GM12878 (cell line): ENCODE results near the gene GADL1. TPM values are rescaled to one million over a fixed set of nuclear protein-coding genes. Genes with fewer than 3 reads are reported as not detected.

Experiments
- ATAC-seq: fragments of 200-7000 bp; cut with Tn5 transposase; 3 replicates; pipeline ENCODE4 v1.9.1; 2020; ENCODE audit warnings: mild to moderate bottlenecking, moderate library complexity
- BruUV-seq: library from RNA; stranded (reverse); fragments of 400-500 nt; replicated peaks from 2 replicates; lab custom pipeline; 2021; lab: Mats Ljungman, UMichigan
- CTCF ChIA-PET: fragments of 300-600 bp; sonication (Branson Sonifier 250); formaldehyde crosslinking; extraction: SDS; loops from one replicate; lab custom pipeline; 2021; ENCODE audit warnings: inconsistent platforms; lab: Yijun Ruan, JAX
- POLR2A ChIA-PET: fragments of 350-600 bp; formaldehyde crosslinking; extraction: SDS; loops from one replicate; lab custom pipeline; 2021; ENCODE audit warnings: inconsistent platforms; lab: Charles Lee
- RAD21 ChIA-PET: fragments of 300-600 bp; sonication (Branson Sonifier 250); formaldehyde crosslinking; loops from one replicate; lab custom pipeline; 2023; ENCODE audit warnings: antibody characterized with exemption; ENCODE audit not compliant: unreplicated experiment; lab: Charles Lee
- SMC1A ChIA-PET: fragments of 300-600 bp; sonication (Branson Sonifier 250); formaldehyde crosslinking; loops from one replicate; lab custom pipeline; 2023; ENCODE audit not compliant: unreplicated experiment, uncharacterized antibody; lab: Charles Lee
- DNase-seq: peaks from one replicate; pipeline ENCODE4 v3.0.0-alpha.2; 2011; ENCODE audit warnings: low read depth, low spot score
- FAIRE-seq: peaks from 3 replicates; lab custom pipeline; 2011; peaks lifted over from hg19 to GRCh38; lab: Jason Lieb, UNC
- H2AFZ ChIP-seq: 2 replicates; pipeline ENCODE4 v1.6.0; 2011; ENCODE audit warnings: low read depth, low read length, control low read depth; ENCODE audit not compliant: control insufficient read depth
- H3K27ac ChIP-seq: 2 replicates; pipeline ENCODE4 v1.5.1; 2011; ENCODE audit warnings: control low read depth; ENCODE audit not compliant: control insufficient read depth, insufficient read depth
- H3K27me3 ChIP-seq, 2 experiments: replicated peaks in 1 of 2; 2 replicates each; pipeline versions ENCODE4 v1.6.0 to v1.6.1; 2011; ENCODE audit warnings: low read length in 1 of 2; ENCODE audit not compliant: control insufficient read depth in 2 of 2, insufficient read depth in 2 of 2
- H3K36me3 ChIP-seq, 2 experiments: 2 replicates each; pipeline ENCODE4 v1.5.1; 2011; ENCODE audit warnings: low read length in 1 of 2; ENCODE audit not compliant: control insufficient read depth in 2 of 2, insufficient read depth in 2 of 2
- H3K4me1 ChIP-seq: 2 replicates; pipeline ENCODE4 v1.6.1; 2011; ENCODE audit warnings: mild to moderate bottlenecking, low read length, moderate library complexity, mixed read lengths; ENCODE audit not compliant: control insufficient read depth, insufficient read depth
- H3K4me2 ChIP-seq: 2 replicates; pipeline ENCODE4 v1.6.0; 2011; ENCODE audit warnings: control low read depth; ENCODE audit not compliant: control insufficient read depth, insufficient read depth
- H3K4me3 ChIP-seq: fragments of 200-600 bp; sonication (generic); 2 replicates; pipeline ENCODE4 v1.5.1; 2016
- H3K79me2 ChIP-seq: 2 replicates; pipeline ENCODE4 v1.6.0; 2011; ENCODE audit warnings: low read length; ENCODE audit not compliant: control insufficient read depth, insufficient read depth
- H3K9ac ChIP-seq: 2 replicates; pipeline ENCODE4 v1.8.0; 2011; ENCODE audit warnings: low read length, control low read depth, mixed read lengths; ENCODE audit not compliant: control insufficient read depth, insufficient read depth
- H3K9me3 ChIP-seq: replicated peaks from 3 replicates; pipeline ENCODE4 v1.5.1; 2011; ENCODE audit warnings: mild to moderate bottlenecking, low read length; ENCODE audit not compliant: control insufficient read depth, insufficient read depth
- H4K20me1 ChIP-seq: 2 replicates; pipeline ENCODE4 v1.6.0; 2011; ENCODE audit not compliant: control insufficient read depth, insufficient read depth
- ELK1 ChIP-seq: IDR thresholded peaks from 2 replicates; pipeline ENCODE4 v1.6.1; 2012; ENCODE audit warnings: low read depth, low read length, improper control_type of control experiment
- EZH2 ChIP-seq: IDR thresholded peaks from 2 replicates; pipeline ENCODE4 v1.6.1; 2012; ENCODE audit warnings: low read depth, mild to moderate bottlenecking, control low read depth, inconsistent platforms, low read length, borderline replicate concordance; ENCODE audit not compliant: control insufficient read depth
- HCFC1 ChIP-seq: fragments of 150-350 bp; IDR thresholded peaks from 2 replicates; pipeline ENCODE4 v1.6.1; 2014; ENCODE audit warnings: low read length
- KLF5 ChIP-seq: fragments of 450-650 bp; IDR thresholded peaks from 2 replicates; pipeline ENCODE4 v1.6.1; 2014; ENCODE audit warnings: mild to moderate bottlenecking; ENCODE audit not compliant: partially characterized antibody
- MEF2A ChIP-seq: IDR thresholded peaks from 2 replicates; pipeline ENCODE4 v1.6.1; 2011; ENCODE audit warnings: low read depth, mild to moderate bottlenecking, low read length, moderate library complexity; ENCODE audit not compliant: insufficient read depth
- STAT3 ChIP-seq: IDR thresholded peaks from 2 replicates; pipeline ENCODE4 v1.6.1; 2011; ENCODE audit warnings: low read depth, low read length, improper control_type of control experiment
- WRNIP1 ChIP-seq: IDR thresholded peaks from 2 replicates; pipeline ENCODE4 v1.6.1; 2011; ENCODE audit warnings: low read depth, low read length, improper control_type of control experiment, borderline replicate concordance
- WGBS: methylation state at CpG from one replicate; pipeline ENCODE4 v1.1.6; 2016; ENCODE audit warnings: low lambda C conversion rate; ENCODE audit not compliant: insufficient replicate concordance, insufficient coverage; ENCODE audit errors: missing lambda C conversion rate; 5-methylcytosine and 5-hydroxymethylcytosine counted together
- in situ Hi-C: fragments of 300-500 bp; cut with MboI; formaldehyde crosslinking; loops from 9 replicates; pipeline ENCODE4 v1.14.3; 2018; ENCODE audit warnings: mixed read lengths
- intact Hi-C: fragments of 100-400 bp; cut with micrococcal nuclease; formaldehyde crosslinking; loops from one replicate; pipeline ENCODE4 v1.14.2; 2022; ENCODE audit not compliant: unreplicated experiment
- polyA plus RNA-seq, 11 experiments: library from polyadenylated mRNA; depleted of rRNA in 4 of 11; unstranded in 6 of 11; stranded (reverse) in 5 of 11; fragments of >200 nt; fragmentation: Nextera tagmentation in 4 of 11; fragmentation: Illumina TruSeq in 1 of 11; extraction: Ambion mirVana in 4 of 11; extraction: Trizol in 1 of 11; gene quantifications; 1 replicate in 1 of 11; 2 replicates in 10 of 11; pipeline versions ENCODE4 v1.2.1 to v1.2.3, GENCODE V29; 2011 to 2016; ENCODE audit warnings: inconsistent platforms in 2 of 11, missing spikeins in 2 of 11, low read depth in 1 of 11
- total RNA-seq, 4 experiments: library from RNA; depleted of rRNA in 3 of 4; stranded (reverse); fragments of >200 nt in 3 of 4; fragmentation: Illumina TruSeq in 1 of 4; extraction: Trizol in 1 of 4; gene quantifications; 2 replicates each; pipeline versions ENCODE4 v1.2.1 to v1.2.3, GENCODE V29; 2013 to 2021
- TF ChIP-seq, protein P1 (sequence below): fragments of 450-650 bp; IDR thresholded peaks from 2 replicates; pipeline ENCODE4 v1.6.1; 2017; ENCODE audit warnings: mild to moderate bottlenecking
- TF ChIP-seq, protein P2 (sequence below): IDR thresholded peaks from 2 replicates; pipeline ENCODE4 v1.6.1; 2011; ENCODE audit warnings: low read depth, mild to moderate bottlenecking, low read length, moderate library complexity, borderline replicate concordance; ENCODE audit errors: extremely low read depth
- TF ChIP-seq, protein P3 (sequence below): fragments of 450-650 bp; IDR thresholded peaks from 2 replicates; pipeline ENCODE4 v1.6.1; 2017; ENCODE audit warnings: antibody characterized with exemption, mild to moderate bottlenecking, moderate library complexity

Gene GADL1
- total and polyA plus RNA-seq, 10 of the 15 experiments (the other 5 are each of a cell fraction or from before 2014, with no cell fraction given) = 0.04 TPM; not detected in 9

DNA sequence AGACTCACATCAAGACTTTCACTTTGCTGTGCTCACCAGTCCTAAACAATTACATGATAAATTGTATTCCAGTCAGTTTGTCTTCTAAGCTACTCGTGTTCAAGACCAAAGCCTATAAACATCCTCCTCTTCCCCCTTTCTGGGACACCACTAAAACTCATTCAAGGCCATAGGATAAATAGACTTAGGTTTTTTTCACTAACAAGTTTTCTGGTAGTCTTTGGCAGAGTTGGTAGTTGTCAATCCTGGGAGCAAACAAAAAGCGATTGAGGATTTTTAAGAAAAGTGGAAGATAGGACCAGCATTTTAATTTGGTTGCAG lies 173.2 kb downstream of the GADL1 start (continued):
- TF ChIP-seq HCFC1 (no peak), KLF5 (no peak), WRNIP1 (no peak)
- TF ChIP-seq, protein P1, sequence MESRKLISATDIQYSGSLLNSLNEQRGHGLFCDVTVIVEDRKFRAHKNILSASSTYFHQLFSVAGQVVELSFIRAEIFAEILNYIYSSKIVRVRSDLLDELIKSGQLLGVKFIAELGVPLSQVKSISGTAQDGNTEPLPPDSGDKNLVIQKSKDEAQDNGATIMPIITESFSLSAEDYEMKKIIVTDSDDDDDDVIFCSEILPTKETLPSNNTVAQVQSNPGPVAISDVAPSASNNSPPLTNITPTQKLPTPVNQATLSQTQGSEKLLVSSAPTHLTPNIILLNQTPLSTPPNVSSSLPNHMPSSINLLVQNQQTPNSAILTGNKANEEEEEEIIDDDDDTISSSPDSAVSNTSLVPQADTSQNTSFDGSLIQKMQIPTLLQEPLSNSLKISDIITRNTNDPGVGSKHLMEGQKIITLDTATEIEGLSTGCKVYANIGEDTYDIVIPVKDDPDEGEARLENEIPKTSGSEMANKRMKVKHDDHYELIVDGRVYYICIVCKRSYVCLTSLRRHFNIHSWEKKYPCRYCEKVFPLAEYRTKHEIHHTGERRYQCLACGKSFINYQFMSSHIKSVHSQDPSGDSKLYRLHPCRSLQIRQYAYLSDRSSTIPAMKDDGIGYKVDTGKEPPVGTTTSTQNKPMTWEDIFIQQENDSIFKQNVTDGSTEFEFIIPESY = no peak
- TF ChIP-seq, protein P2, sequence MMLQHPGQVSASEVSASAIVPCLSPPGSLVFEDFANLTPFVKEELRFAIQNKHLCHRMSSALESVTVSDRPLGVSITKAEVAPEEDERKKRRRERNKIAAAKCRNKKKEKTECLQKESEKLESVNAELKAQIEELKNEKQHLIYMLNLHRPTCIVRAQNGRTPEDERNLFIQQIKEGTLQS = no peak

GRCh38 chr3:30720586-30721313 lies 173.7 kb downstream of the GADL1 start:
- Histone ChIP-seq H3K4me2 (no peak overlapping the region), H2AFZ (no peak overlapping the region), H3K79me2 (no peaks in the 10 kb centered on the region), H3K27me3 (no peaks in the 10 kb centered on the region; a peak in 1 of 4 replicates), H3K4me1 (no peaks in the 10 kb centered on the region), H3K27ac (no peak overlapping the region), H3K9ac (no peak overlapping the region), H4K20me1 (no peaks in the 10 kb centered on the region), H3K36me3 (no peaks in the 10 kb centered on the region), H3K9me3 (no peaks in the 10 kb centered on the region), H3K4me3 (no peak overlapping the region)
- ChIA-PET RAD21 (no interaction called here), CTCF (no interaction called here), SMC1A (no interaction called here), POLR2A (no interaction called here)
- TF ChIP-seq, protein P3, sequence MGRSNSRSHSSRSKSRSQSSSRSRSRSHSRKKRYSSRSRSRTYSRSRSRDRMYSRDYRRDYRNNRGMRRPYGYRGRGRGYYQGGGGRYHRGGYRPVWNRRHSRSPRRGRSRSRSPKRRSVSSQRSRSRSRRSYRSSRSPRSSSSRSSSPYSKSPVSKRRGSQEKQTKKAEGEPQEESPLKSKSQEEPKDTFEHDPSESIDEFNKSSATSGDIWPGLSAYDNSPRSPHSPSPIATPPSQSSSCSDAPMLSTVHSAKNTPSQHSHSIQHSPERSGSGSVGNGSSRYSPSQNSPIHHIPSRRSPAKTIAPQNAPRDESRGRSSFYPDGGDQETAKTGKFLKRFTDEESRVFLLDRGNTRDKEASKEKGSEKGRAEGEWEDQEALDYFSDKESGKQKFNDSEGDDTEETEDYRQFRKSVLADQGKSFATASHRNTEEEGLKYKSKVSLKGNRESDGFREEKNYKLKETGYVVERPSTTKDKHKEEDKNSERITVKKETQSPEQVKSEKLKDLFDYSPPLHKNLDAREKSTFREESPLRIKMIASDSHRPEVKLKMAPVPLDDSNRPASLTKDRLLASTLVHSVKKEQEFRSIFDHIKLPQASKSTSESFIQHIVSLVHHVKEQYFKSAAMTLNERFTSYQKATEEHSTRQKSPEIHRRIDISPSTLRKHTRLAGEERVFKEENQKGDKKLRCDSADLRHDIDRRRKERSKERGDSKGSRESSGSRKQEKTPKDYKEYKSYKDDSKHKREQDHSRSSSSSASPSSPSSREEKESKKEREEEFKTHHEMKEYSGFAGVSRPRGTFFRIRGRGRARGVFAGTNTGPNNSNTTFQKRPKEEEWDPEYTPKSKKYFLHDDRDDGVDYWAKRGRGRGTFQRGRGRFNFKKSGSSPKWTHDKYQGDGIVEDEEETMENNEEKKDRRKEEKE = no peak
- no peak for TF ChIP-seq ELK1
- no peak for TF ChIP-seq STAT3
- no peak for TF ChIP-seq MEF2A
- no peak for TF ChIP-seq EZH2
- in situ Hi-C loops (no loop called here), intact Hi-C loops (no loop called here)
- FAIRE-seq = no peak
- no TSS peak for BruUV-seq
- DNase-seq = no peak
- no peak for ATAC-seq
- 37% methylated on average over 5 of the region's 5 CpGs for WGBS
